ENCODE measurements around the gene HTR3E.
"Not testable (repeated sequence)": the region's sequence is repeated elsewhere in the genome, so short reads cannot be mapped to it uniquely, and the experiment has no call there.

HTR3E gene

DNA sequence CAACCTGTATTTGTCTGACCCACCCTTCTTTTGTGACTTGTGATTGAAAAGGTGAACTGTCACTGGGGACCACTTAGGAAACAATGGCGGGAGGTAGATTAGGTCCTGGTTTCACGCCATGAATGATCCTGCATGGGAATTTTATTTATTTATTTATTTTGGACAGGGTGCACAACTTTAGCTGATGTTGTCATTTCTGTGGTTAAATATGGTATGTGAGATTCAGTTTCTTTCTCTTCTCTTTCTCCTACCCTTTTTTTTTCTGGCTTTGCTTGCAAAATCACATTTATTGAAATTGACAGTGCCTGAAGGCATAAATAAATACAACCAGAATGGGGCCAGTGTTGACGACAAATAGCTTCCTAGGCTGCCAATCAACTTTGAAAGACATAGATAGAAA lies 18.0 kb upstream of the HTR3E start:
- Mint-ChIP-seq H3K27ac (ENCODE audit: low read depth) (no peak overlapping the region), H3K9me3 (no peaks in the 10 kb centered on the region), H3K4me1 (no peaks in the 10 kb centered on the region), H3K27me3 (no peaks in the 10 kb centered on the region), H3K36me3 (ENCODE audit: insufficient read depth) (no peaks in the 10 kb centered on the region), H3K4me3 (no peak overlapping the region)
- DNase-seq (ENCODE audit: low spot score in 2 of 2) = no peak
- no peak for ATAC-seq (replicated peaks; ENCODE audit: extremely low read depth, poor library complexity, severe bottlenecking)

- ATAC-seq (replicated peaks; ENCODE audit: extremely low read depth, poor library complexity, severe bottlenecking) (no peak), DNase-seq (ENCODE audit: low spot score in 2 of 2) (no peak)
- Mint-ChIP-seq H3K4me1 (peaks cover 6% of the 10 kb centered on the region), H3K27me3 (no peaks in the 10 kb centered on the region), H3K9me3 (peaks cover 13% of the 10 kb centered on the region), H3K27ac (ENCODE audit: low read depth) (no peak overlapping the region), H3K36me3 (ENCODE audit: insufficient read depth) (no peaks in the 10 kb centered on the region), H3K4me3 (no peak overlapping the region)
Observed at GRCh38 chr3:184081116-184081830, 15.6 kb upstream of the HTR3E start.

DNA sequence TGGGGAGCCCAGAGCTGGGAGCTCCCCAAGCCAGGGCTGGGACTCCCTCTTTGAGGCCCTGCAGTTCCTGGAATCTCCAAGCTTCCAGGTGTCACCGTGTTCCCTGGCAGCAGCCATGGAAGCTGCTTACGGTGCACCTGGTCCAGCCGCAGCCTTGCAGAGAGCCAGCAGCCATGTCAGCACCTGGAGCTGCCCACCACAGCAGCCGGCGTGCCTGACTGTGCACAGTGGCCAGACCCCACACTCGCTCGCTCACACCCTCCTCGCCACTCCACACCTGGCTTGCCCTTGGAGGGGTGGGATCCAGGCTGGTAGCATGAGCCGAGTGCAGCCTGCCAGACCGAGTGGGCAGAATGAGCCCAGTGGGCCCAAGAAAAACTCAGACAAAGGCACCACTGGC lies 14.8 kb upstream of the HTR3E start:
- Mint-ChIP-seq H3K9me3 (peaks cover 13% of the 10 kb centered on the region), H3K27me3 (no peaks in the 10 kb centered on the region), H3K4me1 (peaks cover 6% of the 10 kb centered on the region), H3K36me3 (ENCODE audit: insufficient read depth) (no peaks in the 10 kb centered on the region), H3K27ac (ENCODE audit: low read depth) (no peak overlapping the region), H3K4me3 (no peak overlapping the region)
- DNase-seq (ENCODE audit: low spot score in 2 of 2) = no peak
- no peak for ATAC-seq (replicated peaks; ENCODE audit: extremely low read depth, poor library complexity, severe bottlenecking)

GRCh38 chr3:184082465-184082864 lies 14.4 kb upstream of the HTR3E start:
- Mint-ChIP-seq H3K27ac (ENCODE audit: low read depth) (no peak overlapping the region), H3K27me3 (no peaks in the 10 kb centered on the region), H3K4me3 (no peak overlapping the region), H3K4me1 (peaks cover 6% of the 10 kb centered on the region), H3K9me3 (peaks cover 13% of the 10 kb centered on the region), H3K36me3 (ENCODE audit: insufficient read depth) (no peaks in the 10 kb centered on the region)
- DNase-seq (ENCODE audit: low spot score in 2 of 2) = no peak
- no peak for ATAC-seq (replicated peaks; ENCODE audit: extremely low read depth, poor library complexity, severe bottlenecking)

- H3K9me3 Mint-ChIP-seq = peaks cover 13% of the 10 kb centered on the region
- no peak overlapping the region for H3K27ac Mint-ChIP-seq (ENCODE audit: low read depth)
- no peak overlapping the region for H3K4me3 Mint-ChIP-seq
- DNase-seq (ENCODE audit: low spot score in 2 of 2) = no peak
- H3K4me1 Mint-ChIP-seq = peaks cover 6% of the 10 kb centered on the region
- H3K27me3 Mint-ChIP-seq = no peaks in the 10 kb centered on the region
- ATAC-seq (replicated peaks; ENCODE audit: extremely low read depth, poor library complexity, severe bottlenecking) = no peak
- H3K36me3 Mint-ChIP-seq (ENCODE audit: insufficient read depth) = no peaks in the 10 kb centered on the region
Observed at GRCh38 chr3:184085389-184085852, 11.4 kb upstream of the HTR3E start.

DNA sequence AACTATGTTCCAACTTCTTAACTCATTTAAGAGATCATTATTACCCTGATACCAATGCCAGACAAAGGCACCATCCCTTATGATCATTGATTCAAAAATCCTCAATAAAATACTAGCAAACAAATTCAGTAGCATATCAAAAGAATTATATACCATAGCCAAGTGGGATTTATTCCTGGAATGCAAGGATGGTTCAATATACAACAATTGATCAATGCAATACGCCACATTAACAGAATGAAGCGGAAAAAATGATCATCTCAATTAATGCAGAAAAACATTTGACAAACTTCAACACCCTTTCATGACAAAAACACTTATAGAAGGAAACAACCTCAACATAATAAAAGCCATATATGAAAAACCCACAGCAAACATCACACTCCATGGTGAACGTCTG lies 4.7 kb upstream of the HTR3E start:
- no peak overlapping the region for H3K27ac Mint-ChIP-seq (ENCODE audit: low read depth)
- H3K4me1 Mint-ChIP-seq = no peaks in the 10 kb centered on the region
- H3K9me3 Mint-ChIP-seq = peaks cover 5% of the 10 kb centered on the region
- H3K4me3 Mint-ChIP-seq = no peak overlapping the region
- ATAC-seq (replicated peaks; ENCODE audit: extremely low read depth, poor library complexity, severe bottlenecking) (no peak), DNase-seq (ENCODE audit: low spot score in 2 of 2) (no peak)
- peaks cover 45% of the 10 kb centered on the region for H3K27me3 Mint-ChIP-seq
- peaks cover 2% of the 10 kb centered on the region for H3K36me3 Mint-ChIP-seq (ENCODE audit: insufficient read depth)

DNA sequence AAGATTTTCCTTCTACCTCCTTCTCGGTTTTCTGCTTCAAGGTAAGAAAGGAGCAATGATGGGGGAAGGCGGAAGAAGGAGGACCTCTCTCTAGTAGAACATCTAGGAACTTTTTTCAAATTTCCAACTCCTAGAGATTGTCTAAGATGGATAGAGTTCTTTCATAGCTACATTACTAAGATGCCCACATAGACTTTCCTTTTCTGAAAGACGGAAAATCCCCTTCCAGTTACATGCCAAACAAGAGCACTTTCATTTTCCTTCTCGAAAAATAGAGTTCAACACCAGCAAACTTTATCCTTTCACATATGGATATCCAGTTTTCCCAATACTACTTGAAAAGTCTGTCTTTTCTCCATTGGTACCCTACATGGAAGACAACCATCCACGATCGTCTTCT lies 692 bp downstream of the HTR3E start:
- Mint-ChIP-seq H3K36me3 (ENCODE audit: insufficient read depth) (peaks cover 2% of the 10 kb centered on the region), H3K27me3 (peaks cover 39% of the 10 kb centered on the region), H3K4me3 (no peak overlapping the region), H3K9me3 (peaks cover 5% of the 10 kb centered on the region), H3K4me1 (no peaks in the 10 kb centered on the region), H3K27ac (ENCODE audit: low read depth) (no peak overlapping the region)
- DNase-seq (ENCODE audit: low spot score in 2 of 2) (no peak), ATAC-seq (replicated peaks; ENCODE audit: extremely low read depth, poor library complexity, severe bottlenecking) (no peak)

GRCh38 chr3:184099806-184100686 lies 3.2 kb downstream of the HTR3E start:
- no peak for DNase-seq (ENCODE audit: low spot score in 2 of 2)
- Mint-ChIP-seq H3K4me1 (no peaks in the 10 kb centered on the region), H3K9me3 (no peaks in the 10 kb centered on the region), H3K27me3 (peaks cover 21% of the 10 kb centered on the region), H3K27ac (ENCODE audit: low read depth) (no peak overlapping the region), H3K36me3 (ENCODE audit: insufficient read depth) (no peaks in the 10 kb centered on the region), H3K4me3 (no peak overlapping the region)
- no peak for ATAC-seq (replicated peaks; ENCODE audit: extremely low read depth, poor library complexity, severe bottlenecking)

GRCh38 chr3:184110316-184110725 lies 13.5 kb downstream of the HTR3E start:
- H3K4me1 Mint-ChIP-seq = no peaks in the 10 kb centered on the region
- no peak overlapping the region for H3K4me3 Mint-ChIP-seq
- no peak for ATAC-seq (replicated peaks; ENCODE audit: extremely low read depth, poor library complexity, severe bottlenecking)
- no peak for DNase-seq (ENCODE audit: low spot score in 2 of 2)
- no peaks in the 10 kb centered on the region for H3K36me3 Mint-ChIP-seq (ENCODE audit: insufficient read depth)
- no peak overlapping the region for H3K27ac Mint-ChIP-seq (ENCODE audit: low read depth)
- H3K9me3 Mint-ChIP-seq = no peaks in the 10 kb centered on the region
- peaks cover 10% of the 10 kb centered on the region for H3K27me3 Mint-ChIP-seq

DNA sequence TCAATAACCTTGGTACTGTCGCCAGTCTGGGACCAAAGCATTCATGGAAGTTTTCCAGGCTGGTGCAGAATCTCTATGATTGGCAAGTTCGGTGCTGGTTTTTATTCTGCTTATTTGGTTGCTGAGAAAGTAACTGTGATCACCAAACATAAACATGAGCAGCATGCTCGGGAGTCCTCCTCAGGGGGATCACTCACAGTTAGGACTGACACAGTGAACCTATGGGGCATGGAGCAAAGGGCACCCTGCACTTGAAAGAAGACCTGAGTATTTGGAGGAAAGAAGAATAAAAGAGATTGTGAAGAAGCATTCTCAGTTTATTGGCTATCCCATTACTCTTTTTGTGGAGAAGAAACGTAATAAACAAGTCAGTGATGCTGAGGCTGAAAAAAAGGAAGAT lies 19.2 kb downstream of the HTR3E start:
- Mint-ChIP-seq H3K4me1 (no peaks in the 10 kb centered on the region), H3K9me3 (no peaks in the 10 kb centered on the region), H3K27me3 (peaks cover 37% of the 10 kb centered on the region), H3K36me3 (ENCODE audit: insufficient read depth) (no peaks in the 10 kb centered on the region), H3K4me3 (no peak overlapping the region), H3K27ac (ENCODE audit: low read depth) (no peak overlapping the region)
- DNase-seq (ENCODE audit: low spot score in 2 of 2) (no peak), ATAC-seq (replicated peaks; ENCODE audit: extremely low read depth, poor library complexity, severe bottlenecking) (no peak)

DNA sequence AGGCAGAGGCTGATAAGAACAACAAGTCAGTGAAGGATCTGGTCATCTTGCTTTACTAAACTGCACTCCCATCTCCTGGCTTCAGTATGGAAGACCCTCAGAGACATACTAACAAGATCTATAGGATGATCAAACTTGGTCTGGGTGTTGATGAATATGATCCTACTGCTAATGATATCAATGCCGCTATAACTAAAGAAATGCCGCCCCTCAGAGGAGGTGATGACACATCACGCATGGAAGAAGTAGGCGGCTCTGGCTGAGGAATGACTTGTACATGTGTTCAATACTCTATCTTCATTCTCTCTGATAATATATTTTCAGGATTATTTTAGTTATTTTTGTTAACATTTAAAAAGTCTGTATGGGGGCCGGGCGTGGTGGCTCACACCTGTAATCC lies 20.8 kb downstream of the HTR3E start:
- Mint-ChIP-seq H3K27me3 (peaks cover 35% of the 10 kb centered on the region), H3K36me3 (ENCODE audit: insufficient read depth) (peaks cover 2% of the 10 kb centered on the region), H3K4me3 (no peak overlapping the region), H3K4me1 (no peaks in the 10 kb centered on the region), H3K9me3 (no peaks in the 10 kb centered on the region), H3K27ac (ENCODE audit: low read depth) (no peak overlapping the region)
- DNase-seq (ENCODE audit: low spot score in 2 of 2) = no peak
- no peak for ATAC-seq (replicated peaks; ENCODE audit: extremely low read depth, poor library complexity, severe bottlenecking)

- not testable (repeated sequence) for ATAC-seq (replicated peaks; ENCODE audit: extremely low read depth, poor library complexity, severe bottlenecking); H3K4me1 Mint-ChIP-seq; DNase-seq (ENCODE audit: low spot score in 2 of 2); H3K4me3 Mint-ChIP-seq; H3K27ac Mint-ChIP-seq (ENCODE audit: low read depth); H3K36me3 Mint-ChIP-seq (ENCODE audit: insufficient read depth); H3K9me3 Mint-ChIP-seq
- H3K27me3 Mint-ChIP-seq = peaks cover 23% of the 10 kb centered on the region
Observed at GRCh38 chr3:184121031-184121430, 24.2 kb downstream of the HTR3E start.

GRCh38 chr3:184126006-184126405 lies 29.1 kb downstream of the HTR3E start:
- Mint-ChIP-seq H3K4me3 (no peak overlapping the region), H3K4me1 (no peaks in the 10 kb centered on the region), H3K9me3 (no peaks in the 10 kb centered on the region), H3K27ac (ENCODE audit: low read depth) (no peak overlapping the region), H3K36me3 (ENCODE audit: insufficient read depth) (peaks cover 2% of the 10 kb centered on the region), H3K27me3 (no peaks in the 10 kb centered on the region)
- no peak for DNase-seq (ENCODE audit: low spot score in 2 of 2)
- ATAC-seq (replicated peaks; ENCODE audit: extremely low read depth, poor library complexity, severe bottlenecking) = no peak
